Epithelial cell of esophagus (primary cell): ENCODE results near the gene SLC1A6.

Experiments
- DNase-seq: peaks from one replicate; pipeline ENCODE4 v3.0.0; 2010; ENCODE audit warnings: low read depth
- H3K4me3 ChIP-seq: 2 replicates; pipeline ENCODE4 v1.5.1; 2011; ENCODE audit warnings: mild to moderate bottlenecking, low read length, control low read depth
- TF ChIP-seq, protein P1 (sequence below): IDR thresholded peaks from 2 replicates; pipeline ENCODE4 v1.5.1; 2011; ENCODE audit warnings: low read depth, mild to moderate bottlenecking, low read length, control low read depth, inconsistent platforms; ENCODE audit not compliant: insufficient read depth; ENCODE audit errors: missing control alignments

SLC1A6 gene

DNA sequence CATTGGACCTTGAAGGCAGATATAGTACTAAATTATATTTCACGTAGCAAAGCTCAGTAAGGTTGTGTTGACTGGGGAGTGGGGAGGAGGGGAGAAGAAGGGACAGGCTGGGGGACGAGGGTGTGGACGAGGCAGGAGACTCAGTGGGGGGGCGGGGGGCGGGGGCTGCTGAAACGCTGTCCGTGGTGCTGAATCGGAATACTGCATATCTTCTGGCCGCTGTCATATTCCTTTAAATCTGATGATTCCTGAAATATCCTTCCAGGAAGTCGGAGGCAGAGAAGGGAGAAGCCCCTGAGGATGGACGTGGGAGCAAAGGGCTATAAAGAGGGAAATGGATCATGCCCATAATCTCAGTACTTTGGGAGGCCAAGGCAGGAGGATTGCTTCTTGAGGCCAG, 34.9 kb upstream of the SLC1A6 start:
- TF ChIP-seq, protein P1, sequence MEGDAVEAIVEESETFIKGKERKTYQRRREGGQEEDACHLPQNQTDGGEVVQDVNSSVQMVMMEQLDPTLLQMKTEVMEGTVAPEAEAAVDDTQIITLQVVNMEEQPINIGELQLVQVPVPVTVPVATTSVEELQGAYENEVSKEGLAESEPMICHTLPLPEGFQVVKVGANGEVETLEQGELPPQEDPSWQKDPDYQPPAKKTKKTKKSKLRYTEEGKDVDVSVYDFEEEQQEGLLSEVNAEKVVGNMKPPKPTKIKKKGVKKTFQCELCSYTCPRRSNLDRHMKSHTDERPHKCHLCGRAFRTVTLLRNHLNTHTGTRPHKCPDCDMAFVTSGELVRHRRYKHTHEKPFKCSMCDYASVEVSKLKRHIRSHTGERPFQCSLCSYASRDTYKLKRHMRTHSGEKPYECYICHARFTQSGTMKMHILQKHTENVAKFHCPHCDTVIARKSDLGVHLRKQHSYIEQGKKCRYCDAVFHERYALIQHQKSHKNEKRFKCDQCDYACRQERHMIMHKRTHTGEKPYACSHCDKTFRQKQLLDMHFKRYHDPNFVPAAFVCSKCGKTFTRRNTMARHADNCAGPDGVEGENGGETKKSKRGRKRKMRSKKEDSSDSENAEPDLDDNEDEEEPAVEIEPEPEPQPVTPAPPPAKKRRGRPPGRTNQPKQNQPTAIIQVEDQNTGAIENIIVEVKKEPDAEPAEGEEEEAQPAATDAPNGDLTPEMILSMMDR = no peak
- no peak overlapping the region for H3K4me3 ChIP-seq
- no peak for DNase-seq

DNA sequence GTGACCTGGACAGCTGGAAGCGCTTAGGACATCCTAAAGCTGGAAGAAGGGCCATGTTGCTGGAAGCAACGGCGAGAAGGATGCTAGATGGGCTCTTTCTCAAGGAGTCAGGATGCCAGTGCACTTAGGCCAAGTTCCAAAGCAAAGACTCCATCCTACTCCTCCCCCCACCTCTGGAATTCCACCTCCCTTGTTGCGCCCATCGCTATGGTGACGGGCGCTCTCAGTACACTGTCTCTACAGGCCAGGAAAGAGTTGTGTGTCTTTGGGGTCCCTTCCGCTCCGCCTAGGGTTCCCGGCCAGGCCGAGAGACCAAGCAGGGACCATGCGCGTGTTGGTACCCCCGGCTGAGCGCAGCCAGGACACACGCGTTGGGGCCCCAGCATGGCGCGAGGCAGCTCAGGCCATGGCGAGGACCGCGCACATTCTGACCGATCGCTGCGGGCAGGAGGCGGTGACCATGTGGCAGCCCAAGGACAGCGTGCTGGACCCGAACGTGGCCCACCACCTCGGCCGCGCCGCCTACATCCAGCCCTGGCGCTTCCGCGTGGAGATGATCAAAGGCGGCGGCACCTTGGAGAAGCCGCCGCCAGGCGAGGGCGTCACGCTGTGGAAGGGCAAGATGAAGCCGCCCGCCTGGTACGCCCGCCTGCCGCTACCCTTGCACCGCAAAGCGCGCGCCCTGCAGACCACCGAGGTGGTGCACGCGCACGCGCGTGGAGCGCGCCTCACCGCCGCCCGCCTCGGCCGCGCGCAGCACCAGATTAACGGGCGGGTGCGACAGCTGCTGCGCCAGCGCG, 31.0 kb upstream of the SLC1A6 start:
- no peak overlapping the region for H3K4me3 ChIP-seq
- TF ChIP-seq, protein P1 = no peak
- no peak for DNase-seq

DNA sequence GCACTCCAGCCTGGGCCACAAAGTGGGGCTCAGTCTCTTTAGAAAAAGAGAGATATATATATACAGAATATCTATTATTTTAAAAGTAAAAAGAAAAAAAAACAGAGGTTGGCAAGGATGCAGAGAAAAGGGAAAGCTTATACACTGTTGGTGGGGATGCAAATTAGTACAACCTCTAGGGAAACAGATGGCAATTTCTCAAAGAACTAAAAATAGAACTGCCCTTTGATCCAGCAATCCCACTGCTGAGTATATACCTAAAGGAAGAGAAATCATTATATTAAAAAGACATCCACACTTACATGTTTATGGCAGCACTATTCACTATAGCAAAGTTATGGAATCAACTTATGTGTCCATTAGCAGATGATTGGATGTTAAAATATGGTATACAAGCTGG, 28.6 kb upstream of the SLC1A6 start:
- no peak overlapping the region for H3K4me3 ChIP-seq
- TF ChIP-seq, protein P1 = no peak
- no peak for DNase-seq

DNA sequence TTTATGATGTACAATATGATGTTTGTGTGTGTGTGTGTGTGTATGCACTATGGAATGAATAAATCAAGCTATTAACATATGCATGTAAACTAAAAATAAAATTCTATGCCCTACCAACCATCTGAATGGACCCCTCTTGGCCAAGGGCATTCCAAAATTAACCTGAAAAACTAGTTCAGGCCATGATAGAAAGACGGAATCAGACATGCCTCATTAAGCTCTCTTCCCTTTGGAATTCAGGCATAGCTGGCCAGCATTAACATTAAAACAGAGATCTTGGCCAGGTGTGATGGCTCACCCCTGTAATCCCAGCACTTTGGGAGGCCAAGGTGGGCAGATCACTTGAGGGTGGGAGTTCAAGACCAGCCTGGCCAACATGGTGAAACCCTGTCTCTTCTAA, 18.3 kb upstream of the SLC1A6 start:
- TF ChIP-seq, protein P1 = no peak
- no peak for DNase-seq
- H3K4me3 ChIP-seq = no peak overlapping the region

DNA sequence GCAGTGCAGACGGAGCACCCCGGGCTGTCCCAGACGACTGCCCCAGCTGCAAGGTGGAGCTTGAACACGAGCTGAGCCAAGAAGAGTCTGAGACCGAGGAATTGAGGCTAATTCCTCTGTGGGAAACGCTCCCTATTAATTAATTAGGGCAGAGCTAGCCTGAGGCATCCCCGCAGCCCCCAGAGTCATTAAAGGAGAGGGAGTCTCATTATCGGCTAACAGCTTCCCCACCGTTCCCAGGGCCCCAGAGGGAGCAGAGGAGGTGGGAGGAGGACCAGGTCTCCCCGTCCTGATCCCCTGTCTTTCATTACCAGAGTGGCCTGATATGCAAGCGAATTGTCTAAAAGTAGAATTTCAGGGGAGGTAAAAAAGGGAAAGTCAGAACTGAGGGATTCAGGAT, 13.1 kb upstream of the SLC1A6 start:
- DNase-seq = no peak
- H3K4me3 ChIP-seq = no peak overlapping the region
- TF ChIP-seq, protein P1 = no peak

DNA sequence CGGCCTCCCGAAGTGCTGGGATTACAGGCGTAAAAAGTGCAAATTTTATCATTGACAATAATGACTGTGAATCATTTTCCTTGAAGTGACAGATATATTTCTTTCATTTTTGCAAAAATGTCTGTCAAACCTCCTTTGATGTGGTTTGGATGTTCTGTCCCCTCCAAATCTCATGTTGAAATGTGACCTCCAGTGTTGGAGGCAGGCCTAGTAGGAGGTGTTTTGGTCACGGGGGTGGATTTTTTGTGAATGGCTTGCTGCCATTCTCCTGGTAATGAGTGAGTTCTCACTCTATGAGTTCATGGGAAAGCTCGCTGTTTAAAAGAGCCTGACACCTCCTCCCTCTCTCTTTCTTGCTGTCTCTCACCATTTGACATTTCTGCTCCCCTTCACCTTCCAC, 5.5 kb upstream of the SLC1A6 start:
- no peak for DNase-seq
- H3K4me3 ChIP-seq = no peak overlapping the region
- TF ChIP-seq, protein P1 = no peak
